Mucosa of rectum (tissue), 2 donors: Measurements from ENCODE around the gene USP47.

Experiments
- H3K27ac ChIP-seq, 2 donors: one replicate each; pipeline ENCODE4 v1.7.0; 2013; ENCODE audit warnings: inconsistent platforms in 2 of 2, low read depth in 2 of 2, low read length in 2 of 2
- H3K27me3 ChIP-seq, 2 donors: one replicate each; pipeline ENCODE4 v1.7.0; 2013; ENCODE audit warnings: low read length in 2 of 2; ENCODE audit not compliant: control insufficient read depth in 2 of 2, insufficient read depth in 2 of 2
- H3K36me3 ChIP-seq, 2 donors: one replicate each; pipeline ENCODE4 v1.7.0; 2013; ENCODE audit warnings: low read length in 2 of 2; ENCODE audit not compliant: control insufficient read depth in 2 of 2, insufficient read depth in 2 of 2
- H3K4me1 ChIP-seq, 2 donors: one replicate each; pipeline ENCODE4 v1.7.0; 2013; ENCODE audit warnings: low read length in 2 of 2, mild to moderate bottlenecking in 1 of 2; ENCODE audit not compliant: control insufficient read depth in 2 of 2, insufficient read depth in 2 of 2
- H3K4me3 ChIP-seq, 2 donors: one replicate each; pipeline ENCODE4 v1.7.0; 2013; ENCODE audit warnings: low read length in 2 of 2
- H3K9ac ChIP-seq, 2 donors: one replicate each; pipeline ENCODE4 v1.7.0; 2013; ENCODE audit warnings: low read length in 2 of 2, low read depth in 1 of 2, mild to moderate bottlenecking in 1 of 2
- H3K9me3 ChIP-seq, 2 donors: one replicate each; pipeline ENCODE4 v1.7.0; 2013; ENCODE audit warnings: low read length in 2 of 2; ENCODE audit not compliant: control insufficient read depth in 2 of 2
- donor health status: healthy.
- donor health status: Normal muscosa, but diverticular disease.

USP47 gene, protein sequence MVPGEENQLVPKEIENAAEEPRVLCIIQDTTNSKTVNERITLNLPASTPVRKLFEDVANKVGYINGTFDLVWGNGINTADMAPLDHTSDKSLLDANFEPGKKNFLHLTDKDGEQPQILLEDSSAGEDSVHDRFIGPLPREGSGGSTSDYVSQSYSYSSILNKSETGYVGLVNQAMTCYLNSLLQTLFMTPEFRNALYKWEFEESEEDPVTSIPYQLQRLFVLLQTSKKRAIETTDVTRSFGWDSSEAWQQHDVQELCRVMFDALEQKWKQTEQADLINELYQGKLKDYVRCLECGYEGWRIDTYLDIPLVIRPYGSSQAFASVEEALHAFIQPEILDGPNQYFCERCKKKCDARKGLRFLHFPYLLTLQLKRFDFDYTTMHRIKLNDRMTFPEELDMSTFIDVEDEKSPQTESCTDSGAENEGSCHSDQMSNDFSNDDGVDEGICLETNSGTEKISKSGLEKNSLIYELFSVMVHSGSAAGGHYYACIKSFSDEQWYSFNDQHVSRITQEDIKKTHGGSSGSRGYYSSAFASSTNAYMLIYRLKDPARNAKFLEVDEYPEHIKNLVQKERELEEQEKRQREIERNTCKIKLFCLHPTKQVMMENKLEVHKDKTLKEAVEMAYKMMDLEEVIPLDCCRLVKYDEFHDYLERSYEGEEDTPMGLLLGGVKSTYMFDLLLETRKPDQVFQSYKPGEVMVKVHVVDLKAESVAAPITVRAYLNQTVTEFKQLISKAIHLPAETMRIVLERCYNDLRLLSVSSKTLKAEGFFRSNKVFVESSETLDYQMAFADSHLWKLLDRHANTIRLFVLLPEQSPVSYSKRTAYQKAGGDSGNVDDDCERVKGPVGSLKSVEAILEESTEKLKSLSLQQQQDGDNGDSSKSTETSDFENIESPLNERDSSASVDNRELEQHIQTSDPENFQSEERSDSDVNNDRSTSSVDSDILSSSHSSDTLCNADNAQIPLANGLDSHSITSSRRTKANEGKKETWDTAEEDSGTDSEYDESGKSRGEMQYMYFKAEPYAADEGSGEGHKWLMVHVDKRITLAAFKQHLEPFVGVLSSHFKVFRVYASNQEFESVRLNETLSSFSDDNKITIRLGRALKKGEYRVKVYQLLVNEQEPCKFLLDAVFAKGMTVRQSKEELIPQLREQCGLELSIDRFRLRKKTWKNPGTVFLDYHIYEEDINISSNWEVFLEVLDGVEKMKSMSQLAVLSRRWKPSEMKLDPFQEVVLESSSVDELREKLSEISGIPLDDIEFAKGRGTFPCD (N-terminal part only)

GRCh38 chr11:11841723-11842420 lies at the start of gene USP47:
USP47 (plus strand) TSS chr11:11841972; CDS start chr11:11842186, 214 bp downstream.
- no peaks in the 10 kb centered on the region for H3K27me3 ChIP-seq
- H3K9me3 ChIP-seq = no peaks in the 10 kb centered on the region
- H3K36me3 ChIP-seq = no peaks in the 10 kb centered on the region
- peaks cover 18 to 24% of the 10 kb centered on the region in 2 donors for H3K4me1 ChIP-seq
- H3K27ac ChIP-seq = peak within 1 kb of the TSS; percentile 97 to 98
- peak within 1 kb of the TSS; percentile 84 to 94 for H3K4me3 ChIP-seq
- H3K9ac ChIP-seq = peak within 1 kb of the TSS; percentile 93

DNA sequence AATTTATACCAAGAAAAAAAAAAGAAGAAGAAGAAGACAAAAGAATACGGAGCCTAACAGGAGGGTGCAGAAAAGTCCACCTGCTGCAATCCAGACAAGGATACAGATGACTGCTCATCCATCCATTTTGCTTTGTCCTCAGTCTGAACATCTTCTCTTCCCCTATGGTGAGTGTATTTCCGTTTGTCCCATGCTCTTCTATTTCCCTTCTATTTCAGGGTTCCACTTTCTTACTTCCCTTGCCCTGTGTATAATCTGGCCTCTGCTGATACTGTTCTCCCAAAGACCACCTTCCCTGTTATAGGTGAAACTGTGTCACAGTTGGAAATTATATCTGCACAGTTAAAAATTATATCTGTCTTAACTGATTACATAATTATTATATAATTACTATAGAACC lies 48.7 kb upstream of the USP47 start:
- H3K27ac ChIP-seq = no peak overlapping the region
- no peaks in the 10 kb centered on the region for H3K36me3 ChIP-seq
- H3K9me3 ChIP-seq = no peaks in the 10 kb centered on the region
- H3K4me3 ChIP-seq = no peak overlapping the region
- no peak overlapping the region for H3K9ac ChIP-seq
- H3K27me3 ChIP-seq = peaks cover 0 to 9% of the 10 kb centered on the region in 2 donors
- no peaks in the 10 kb centered on the region for H3K4me1 ChIP-seq

GRCh38 chr11:11798586-11799438 lies 43.0 kb upstream of the USP47 start:
- H3K9me3 ChIP-seq = no peaks in the 10 kb centered on the region
- H3K4me1 ChIP-seq = no peaks in the 10 kb centered on the region
- H3K4me3 ChIP-seq = no peak overlapping the region
- H3K27ac ChIP-seq = no peak overlapping the region
- H3K27me3 ChIP-seq = peaks cover 0 to 6% of the 10 kb centered on the region in 2 donors
- H3K9ac ChIP-seq = no peak overlapping the region
- H3K36me3 ChIP-seq = no peaks in the 10 kb centered on the region

DNA sequence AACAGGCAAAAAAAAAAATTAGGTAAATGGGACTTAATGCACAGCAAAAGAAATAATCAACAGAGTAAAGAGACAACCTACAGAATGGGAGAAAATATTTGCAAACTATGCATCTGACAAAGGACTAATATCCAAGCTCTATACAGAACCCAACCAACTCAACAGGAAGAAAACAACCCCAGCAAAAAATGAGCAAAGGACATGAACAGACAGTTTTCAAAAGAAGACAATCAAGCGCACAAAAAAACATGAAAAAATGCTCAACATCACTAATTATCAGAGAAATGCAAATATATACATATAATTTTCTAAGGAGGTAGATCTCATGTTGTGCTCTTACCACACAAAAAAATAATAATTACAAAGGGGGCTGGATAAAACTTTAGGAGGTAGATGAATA lies 36.5 kb upstream of the USP47 start:
- H3K36me3 ChIP-seq = no peaks in the 10 kb centered on the region
- H3K9ac ChIP-seq = no peak overlapping the region
- H3K27me3 ChIP-seq = no peaks in the 10 kb centered on the region
- H3K4me1 ChIP-seq = no peaks in the 10 kb centered on the region
- H3K27ac ChIP-seq = no peak overlapping the region
- no peak overlapping the region for H3K4me3 ChIP-seq
- no peaks in the 10 kb centered on the region for H3K9me3 ChIP-seq

GRCh38 chr11:11806074-11806473 lies 35.7 kb upstream of the USP47 start:
- Histone ChIP-seq H3K27me3 (no peaks in the 10 kb centered on the region), H3K4me1 (no peaks in the 10 kb centered on the region), H3K9ac (no peak overlapping the region), H3K4me3 (no peak overlapping the region), H3K9me3 (no peaks in the 10 kb centered on the region), H3K36me3 (no peaks in the 10 kb centered on the region), H3K27ac (no peak overlapping the region)

- Histone ChIP-seq H3K9me3 (no peaks in the 10 kb centered on the region), H3K4me3 (no peak overlapping the region), H3K9ac (no peak overlapping the region), H3K36me3 (no peaks in the 10 kb centered on the region), H3K27me3 (no peaks in the 10 kb centered on the region), H3K27ac (no peak overlapping the region), H3K4me1 (no peaks in the 10 kb centered on the region)
Measured at GRCh38 chr11:11806586-11806985, 35.2 kb upstream of the USP47 start.

DNA sequence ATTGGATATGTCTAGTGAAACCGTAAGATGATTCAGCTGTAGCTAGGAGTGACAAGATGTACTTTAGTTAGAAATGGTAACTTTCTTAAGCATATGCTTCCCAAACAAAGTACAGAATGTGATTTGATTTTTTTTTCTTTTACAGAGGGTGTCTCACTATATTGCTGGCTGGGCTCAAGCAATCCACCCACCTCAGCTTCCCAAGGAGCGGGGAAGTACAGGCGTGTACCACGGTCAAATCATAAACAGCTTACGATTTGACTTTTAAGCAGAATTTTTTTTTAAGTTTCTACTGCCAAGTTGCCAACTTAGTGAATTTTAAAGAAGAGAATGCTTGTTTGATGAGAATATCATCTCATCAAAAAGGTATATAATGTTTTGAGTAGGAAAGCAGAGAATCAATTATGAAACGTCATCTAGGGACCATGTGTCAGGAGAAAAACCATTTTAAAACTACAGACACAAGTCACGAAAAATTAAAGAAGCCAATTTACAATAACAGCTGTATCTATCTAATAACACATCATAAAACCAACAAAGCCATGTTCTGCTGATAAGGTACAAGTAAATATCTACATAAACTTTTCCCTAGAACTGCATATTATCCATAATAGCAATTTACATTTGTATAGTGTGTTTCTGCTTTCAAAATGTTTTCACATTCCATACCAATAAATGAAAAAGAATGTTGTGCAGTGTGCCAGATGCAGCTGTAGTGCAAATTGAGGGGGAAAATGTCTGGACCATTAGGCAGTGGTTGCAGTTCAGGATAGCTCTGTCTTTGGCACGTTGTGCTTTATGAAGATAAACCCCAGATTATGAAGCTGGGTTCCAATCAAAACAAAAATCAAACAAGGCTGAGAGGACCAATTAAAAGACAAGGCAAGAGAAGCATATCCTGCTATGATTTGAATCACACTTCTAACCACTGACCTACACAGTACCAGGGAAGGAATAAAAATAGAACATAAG lies 33.7 kb upstream of the USP47 start:
- Histone ChIP-seq H3K9me3 (no peaks in the 10 kb centered on the region), H3K9ac (no peak overlapping the region), H3K36me3 (no peaks in the 10 kb centered on the region), H3K27ac (no peak overlapping the region), H3K4me3 (no peak overlapping the region), H3K4me1 (no peaks in the 10 kb centered on the region), H3K27me3 (no peaks in the 10 kb centered on the region)

GRCh38 chr11:11808992-11809615 lies 32.7 kb upstream of the USP47 start:
- Histone ChIP-seq H3K36me3 (no peaks in the 10 kb centered on the region), H3K9me3 (no peaks in the 10 kb centered on the region), H3K4me1 (no peaks in the 10 kb centered on the region), H3K27me3 (no peaks in the 10 kb centered on the region), H3K9ac (no peak overlapping the region), H3K4me3 (no peak overlapping the region), H3K27ac (no peak overlapping the region)
